ENCODE measurements around the gene ZNF112. TPM values are rescaled to one million over a fixed set of nuclear protein-coding genes. Genes with fewer than 3 reads are reported as not detected.
A peak's percentile ranks its signal among the peaks of the same experiment; 100 is the strongest.

The ZNF112 gene
- total and polyA plus RNA-seq, 4 donors, result 0.47 to 2.0 (median 1.7) TPM

DNA sequence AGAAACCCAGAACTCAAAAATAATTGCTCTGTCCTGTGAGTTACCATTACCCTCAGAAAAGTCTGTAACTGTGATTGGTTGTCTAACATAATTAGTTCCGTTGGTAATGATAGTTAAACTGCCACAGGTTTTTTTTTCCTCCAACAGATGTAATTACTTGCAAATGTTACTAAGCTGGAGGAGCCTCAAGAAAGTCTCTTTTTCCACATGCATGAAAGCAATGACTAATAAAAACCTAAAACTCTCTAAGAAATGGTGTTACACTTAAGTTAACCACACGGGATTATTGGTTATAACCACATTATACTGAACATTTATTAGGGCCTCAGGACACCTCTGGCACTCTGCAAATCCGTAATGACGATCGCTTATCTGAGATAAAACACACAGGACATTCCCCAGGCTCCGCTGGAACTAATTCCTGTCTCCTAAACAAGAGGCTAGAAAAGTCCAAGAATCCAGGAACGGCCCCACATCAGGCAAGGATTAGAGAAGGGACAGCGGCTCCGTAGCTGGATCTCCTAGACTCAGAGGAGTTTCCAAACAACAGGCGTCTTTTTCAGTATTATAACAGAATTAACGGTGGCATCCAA, 52.4 kb downstream of the ZNF112 start:
- H3K4me3 ChIP-seq (ENCODE audit: low read depth in 1 of 3, low read length in 3 of 3), result peak overlapping the region; percentile 92 to 94 (median 94)
- no peaks in the 10 kb centered on the region for H3K27me3 ChIP-seq (ENCODE audit: control insufficient read depth in 4 of 4, insufficient read depth in 4 of 4, low read length in 3 of 4)
- H3K4me1 ChIP-seq (ENCODE audit: control insufficient read depth in 4 of 4, insufficient read depth in 4 of 4, low read length in 3 of 4), result peaks cover 3 to 14% (median 9%) of the 10 kb centered on the region in 4 donors
- H3K27ac ChIP-seq (ENCODE audit: low read depth in 1 of 2, low read length in 2 of 2), result peak overlapping the region in 1 of 2 donors; percentile 43
- WGBS, result 7% methylated on average over 11 of the region's 11 CpGs
- DNase-seq (ENCODE audit: low spot score), result no peak
- TF ChIP-seq, protein P1, sequence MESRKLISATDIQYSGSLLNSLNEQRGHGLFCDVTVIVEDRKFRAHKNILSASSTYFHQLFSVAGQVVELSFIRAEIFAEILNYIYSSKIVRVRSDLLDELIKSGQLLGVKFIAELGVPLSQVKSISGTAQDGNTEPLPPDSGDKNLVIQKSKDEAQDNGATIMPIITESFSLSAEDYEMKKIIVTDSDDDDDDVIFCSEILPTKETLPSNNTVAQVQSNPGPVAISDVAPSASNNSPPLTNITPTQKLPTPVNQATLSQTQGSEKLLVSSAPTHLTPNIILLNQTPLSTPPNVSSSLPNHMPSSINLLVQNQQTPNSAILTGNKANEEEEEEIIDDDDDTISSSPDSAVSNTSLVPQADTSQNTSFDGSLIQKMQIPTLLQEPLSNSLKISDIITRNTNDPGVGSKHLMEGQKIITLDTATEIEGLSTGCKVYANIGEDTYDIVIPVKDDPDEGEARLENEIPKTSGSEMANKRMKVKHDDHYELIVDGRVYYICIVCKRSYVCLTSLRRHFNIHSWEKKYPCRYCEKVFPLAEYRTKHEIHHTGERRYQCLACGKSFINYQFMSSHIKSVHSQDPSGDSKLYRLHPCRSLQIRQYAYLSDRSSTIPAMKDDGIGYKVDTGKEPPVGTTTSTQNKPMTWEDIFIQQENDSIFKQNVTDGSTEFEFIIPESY (IDR thresholded peaks at IDR 0.05), result no peak
- no peak for TF ChIP-seq FOXA2 (IDR thresholded peaks at IDR 0.05)
- TF ChIP-seq HNF4G (IDR thresholded peaks at IDR 0.05), result no peak
- TF ChIP-seq, protein P2, sequence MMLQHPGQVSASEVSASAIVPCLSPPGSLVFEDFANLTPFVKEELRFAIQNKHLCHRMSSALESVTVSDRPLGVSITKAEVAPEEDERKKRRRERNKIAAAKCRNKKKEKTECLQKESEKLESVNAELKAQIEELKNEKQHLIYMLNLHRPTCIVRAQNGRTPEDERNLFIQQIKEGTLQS (IDR thresholded peaks at IDR 0.05), result no peak
- no peak for TF ChIP-seq SP1 (IDR thresholded peaks at IDR 0.05)
- TF ChIP-seq, protein P3, sequence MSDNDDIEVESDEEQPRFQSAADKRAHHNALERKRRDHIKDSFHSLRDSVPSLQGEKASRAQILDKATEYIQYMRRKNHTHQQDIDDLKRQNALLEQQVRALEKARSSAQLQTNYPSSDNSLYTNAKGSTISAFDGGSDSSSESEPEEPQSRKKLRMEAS (IDR thresholded peaks at IDR 0.05), result no peak
- no peak for TF ChIP-seq FOXA1 (IDR thresholded peaks at IDR 0.05)
- no peak for TF ChIP-seq RXRA (IDR thresholded peaks at IDR 0.05)
- TF ChIP-seq TAF1 (conservative IDR thresholded peaks at IDR 0.05), result no peak
- TF ChIP-seq HNF4A (conservative IDR thresholded peaks at IDR 0.05), result no peak
- TF ChIP-seq GABPA (IDR thresholded peaks at IDR 0.05 in 1 of 2, conservative IDR thresholded peaks at IDR 0.05 in 1 of 2), result no peak
- no peak for TF ChIP-seq YY1 (IDR thresholded peaks at IDR 0.05)
- TF ChIP-seq NR2F2 (IDR thresholded peaks at IDR 0.05), result no peak
- TF ChIP-seq EGR1 (IDR thresholded peaks at IDR 0.05; ENCODE audit: low read depth in 2 of 2), result no peak
- TF ChIP-seq RAD21 (IDR thresholded peaks at IDR 0.05), result no peak
- TF ChIP-seq, protein P4, sequence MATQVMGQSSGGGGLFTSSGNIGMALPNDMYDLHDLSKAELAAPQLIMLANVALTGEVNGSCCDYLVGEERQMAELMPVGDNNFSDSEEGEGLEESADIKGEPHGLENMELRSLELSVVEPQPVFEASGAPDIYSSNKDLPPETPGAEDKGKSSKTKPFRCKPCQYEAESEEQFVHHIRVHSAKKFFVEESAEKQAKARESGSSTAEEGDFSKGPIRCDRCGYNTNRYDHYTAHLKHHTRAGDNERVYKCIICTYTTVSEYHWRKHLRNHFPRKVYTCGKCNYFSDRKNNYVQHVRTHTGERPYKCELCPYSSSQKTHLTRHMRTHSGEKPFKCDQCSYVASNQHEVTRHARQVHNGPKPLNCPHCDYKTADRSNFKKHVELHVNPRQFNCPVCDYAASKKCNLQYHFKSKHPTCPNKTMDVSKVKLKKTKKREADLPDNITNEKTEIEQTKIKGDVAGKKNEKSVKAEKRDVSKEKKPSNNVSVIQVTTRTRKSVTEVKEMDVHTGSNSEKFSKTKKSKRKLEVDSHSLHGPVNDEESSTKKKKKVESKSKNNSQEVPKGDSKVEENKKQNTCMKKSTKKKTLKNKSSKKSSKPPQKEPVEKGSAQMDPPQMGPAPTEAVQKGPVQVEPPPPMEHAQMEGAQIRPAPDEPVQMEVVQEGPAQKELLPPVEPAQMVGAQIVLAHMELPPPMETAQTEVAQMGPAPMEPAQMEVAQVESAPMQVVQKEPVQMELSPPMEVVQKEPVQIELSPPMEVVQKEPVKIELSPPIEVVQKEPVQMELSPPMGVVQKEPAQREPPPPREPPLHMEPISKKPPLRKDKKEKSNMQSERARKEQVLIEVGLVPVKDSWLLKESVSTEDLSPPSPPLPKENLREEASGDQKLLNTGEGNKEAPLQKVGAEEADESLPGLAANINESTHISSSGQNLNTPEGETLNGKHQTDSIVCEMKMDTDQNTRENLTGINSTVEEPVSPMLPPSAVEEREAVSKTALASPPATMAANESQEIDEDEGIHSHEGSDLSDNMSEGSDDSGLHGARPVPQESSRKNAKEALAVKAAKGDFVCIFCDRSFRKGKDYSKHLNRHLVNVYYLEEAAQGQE (IDR thresholded peaks at IDR 0.05), result no peak
- TF ChIP-seq JUND (IDR thresholded peaks at IDR 0.05), result no peak
- peak overlapping the region; percentile 5 to 45 for H3K9ac ChIP-seq (ENCODE audit: low read depth in 1 of 2, low read length in 2 of 2)
- H3K36me3 ChIP-seq (ENCODE audit: control insufficient read depth in 4 of 4, insufficient read depth in 3 of 4, low read depth in 1 of 4, low read length in 3 of 4), result peaks cover 14 to 24% (median 16%) of the 10 kb centered on the region in 4 donors
- peaks cover 11 to 32% (median 15%) of the 10 kb centered on the region in 4 donors for H3K9me3 ChIP-seq (ENCODE audit: control insufficient read depth in 4 of 4, low read length in 3 of 4)

DNA sequence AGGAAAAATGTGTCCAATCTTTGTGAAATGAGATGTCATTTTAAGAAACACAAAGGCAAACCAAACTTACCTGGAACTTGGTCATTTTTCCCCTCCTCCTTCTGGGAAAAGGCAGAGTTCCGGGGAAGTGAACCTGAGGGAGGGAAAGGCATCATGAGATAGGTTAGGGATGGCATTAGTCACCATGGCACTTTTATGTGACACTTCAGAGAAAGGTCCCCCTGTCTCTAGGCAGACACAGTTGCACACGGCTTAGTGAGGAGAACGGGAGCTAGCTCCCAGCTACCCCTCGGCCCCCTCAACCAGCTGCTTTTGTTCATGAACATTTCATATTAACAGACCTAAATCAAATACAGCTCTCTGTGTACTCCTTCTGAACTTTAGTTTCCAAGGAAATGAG, 53.2 kb downstream of the ZNF112 start:
- peaks cover 5 to 28% (median 12%) of the 10 kb centered on the region in 4 donors for H3K9me3 ChIP-seq (ENCODE audit: control insufficient read depth in 4 of 4, low read length in 3 of 4)
- H3K4me3 ChIP-seq (ENCODE audit: low read depth in 1 of 3, low read length in 3 of 3), result no peak overlapping the region
- H3K4me1 ChIP-seq (ENCODE audit: control insufficient read depth in 4 of 4, insufficient read depth in 4 of 4, low read length in 3 of 4), result peaks cover 3 to 14% (median 9%) of the 10 kb centered on the region in 4 donors
- no peak for TF ChIP-seq RXRA (IDR thresholded peaks at IDR 0.05)
- TF ChIP-seq, protein P5, sequence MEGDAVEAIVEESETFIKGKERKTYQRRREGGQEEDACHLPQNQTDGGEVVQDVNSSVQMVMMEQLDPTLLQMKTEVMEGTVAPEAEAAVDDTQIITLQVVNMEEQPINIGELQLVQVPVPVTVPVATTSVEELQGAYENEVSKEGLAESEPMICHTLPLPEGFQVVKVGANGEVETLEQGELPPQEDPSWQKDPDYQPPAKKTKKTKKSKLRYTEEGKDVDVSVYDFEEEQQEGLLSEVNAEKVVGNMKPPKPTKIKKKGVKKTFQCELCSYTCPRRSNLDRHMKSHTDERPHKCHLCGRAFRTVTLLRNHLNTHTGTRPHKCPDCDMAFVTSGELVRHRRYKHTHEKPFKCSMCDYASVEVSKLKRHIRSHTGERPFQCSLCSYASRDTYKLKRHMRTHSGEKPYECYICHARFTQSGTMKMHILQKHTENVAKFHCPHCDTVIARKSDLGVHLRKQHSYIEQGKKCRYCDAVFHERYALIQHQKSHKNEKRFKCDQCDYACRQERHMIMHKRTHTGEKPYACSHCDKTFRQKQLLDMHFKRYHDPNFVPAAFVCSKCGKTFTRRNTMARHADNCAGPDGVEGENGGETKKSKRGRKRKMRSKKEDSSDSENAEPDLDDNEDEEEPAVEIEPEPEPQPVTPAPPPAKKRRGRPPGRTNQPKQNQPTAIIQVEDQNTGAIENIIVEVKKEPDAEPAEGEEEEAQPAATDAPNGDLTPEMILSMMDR (IDR thresholded peaks at IDR 0.05; ENCODE audit: low read depth, low read length, missing input control), result no peak
- TF ChIP-seq YY1 (IDR thresholded peaks at IDR 0.05), result no peak
- no peak for TF ChIP-seq JUND (IDR thresholded peaks at IDR 0.05)
- 88% methylated on average over 4 of the region's 4 CpGs for WGBS
- H3K36me3 ChIP-seq (ENCODE audit: control insufficient read depth in 4 of 4, insufficient read depth in 3 of 4, low read depth in 1 of 4, low read length in 3 of 4), result peaks cover 14 to 32% (median 23%) of the 10 kb centered on the region in 4 donors
- DNase-seq (ENCODE audit: low spot score), result no peak
- H3K9ac ChIP-seq (ENCODE audit: low read depth in 1 of 2, low read length in 2 of 2), result no peak overlapping the region
- no peaks in the 10 kb centered on the region for H3K27me3 ChIP-seq (ENCODE audit: control insufficient read depth in 4 of 4, insufficient read depth in 4 of 4, low read length in 3 of 4)
- no peak overlapping the region for H3K27ac ChIP-seq (ENCODE audit: low read depth in 1 of 2, low read length in 2 of 2)
